IMR-90 (cell line): ENCODE data around the gene ABHD10. TPM values are rescaled to one million over a fixed set of nuclear protein-coding genes. Genes with fewer than 3 reads are reported as not detected.

Experiments
- ATAC-seq: fragments of 200-7000 bp; cut with Tn5 transposase; 2 replicates; pipeline ENCODE4 v1.9.1; 2020; ENCODE audit warnings: low read depth, mild to moderate bottlenecking, moderate library complexity
- BruUV-seq: library from RNA; stranded (reverse); fragments of 400-500 nt; replicated peaks from 2 replicates; lab custom pipeline; 2021; lab: Mats Ljungman, UMichigan
- CTCF ChIA-PET: fragments of 300-600 bp; formaldehyde crosslinking; extraction: SDS; loops from one replicate; lab custom pipeline; 2021; ENCODE audit warnings: antibody characterized with exemption; lab: Yijun Ruan, JAX
- POLR2A ChIA-PET: fragments of 300-600 bp; sonication (Branson Sonifier 250); formaldehyde crosslinking; loops from one replicate; lab custom pipeline; 2022; ENCODE audit warnings: antibody characterized with exemption; ENCODE audit not compliant: unreplicated experiment; lab: Charles Lee
- DNase-seq: peaks from one replicate; pipeline ENCODE4 v3.0.0; 2013
- H2AFZ ChIP-seq: replicated peaks from 2 replicates; pipeline ENCODE3; 2013; ENCODE audit warnings: low read length, mild to moderate bottlenecking; ENCODE audit not compliant: poor library complexity
- H2AK5ac ChIP-seq: 2 replicates; pipeline ENCODE4 v1.6.1; 2013; ENCODE audit warnings: low read depth, low read length, inconsistent platforms
- H2AK9ac ChIP-seq: replicated peaks from 2 replicates; pipeline ENCODE3; 2013; ENCODE audit warnings: mild to moderate bottlenecking, low read depth, low read length, moderate library complexity; ENCODE audit not compliant: poor library complexity
- H2BK120ac ChIP-seq: 2 replicates; pipeline ENCODE4 v1.6.1; 2013; ENCODE audit warnings: low read depth, low read length, inconsistent platforms
- H2BK15ac ChIP-seq: 3 replicates; pipeline ENCODE4 v1.6.1; 2013; ENCODE audit warnings: low read depth, low read length, inconsistent platforms
- H2BK20ac ChIP-seq: 2 replicates; pipeline ENCODE4 v1.6.1; 2013; ENCODE audit warnings: low read depth, mild to moderate bottlenecking, inconsistent platforms, low read length, moderate library complexity
- H2BK5ac ChIP-seq: 2 replicates; pipeline ENCODE4 v1.6.1; 2013; ENCODE audit warnings: mild to moderate bottlenecking, low read depth, low read length, inconsistent platforms; ENCODE audit not compliant: poor library complexity, severe bottlenecking
- H3K14ac ChIP-seq: replicated peaks from 2 replicates; pipeline ENCODE4 v1.6.1; 2013; ENCODE audit warnings: low read depth, low read length, inconsistent platforms
- H3K18ac ChIP-seq: 2 replicates; pipeline ENCODE4 v1.6.1; 2013; ENCODE audit warnings: low read depth, low read length, control low read depth
- H3K23ac ChIP-seq: 2 replicates; pipeline ENCODE4 v1.6.1; 2013; ENCODE audit warnings: low read depth, low read length, inconsistent platforms
- H3K27ac ChIP-seq: 2 replicates; pipeline ENCODE4 v1.5.1; 2013; ENCODE audit warnings: mild to moderate bottlenecking, control low read depth, low read length; ENCODE audit not compliant: insufficient read depth
- H3K27me3 ChIP-seq: 2 replicates; pipeline ENCODE4 v1.6.1; 2013; ENCODE audit warnings: low read length; ENCODE audit not compliant: control insufficient read depth, insufficient read depth
- H3K36me3 ChIP-seq: 2 replicates; pipeline ENCODE4 v1.6.1; 2013; ENCODE audit warnings: low read length, mixed read lengths; ENCODE audit not compliant: control insufficient read depth, insufficient read depth
- H3K4ac ChIP-seq: 2 replicates; pipeline ENCODE4 v1.6.1; 2013; ENCODE audit warnings: low read depth, low read length, inconsistent platforms
- H3K4me1 ChIP-seq: 2 replicates; pipeline ENCODE4 v1.6.1; 2013; ENCODE audit warnings: low read length, mixed read lengths; ENCODE audit not compliant: control insufficient read depth, insufficient read depth
- H3K4me2 ChIP-seq: 2 replicates; pipeline ENCODE4 v1.6.1; 2013; ENCODE audit warnings: low read depth, mild to moderate bottlenecking, control low read depth, low read length, moderate library complexity
- H3K4me3 ChIP-seq: 2 replicates; pipeline ENCODE4 v1.5.1; 2013; ENCODE audit warnings: low read depth, mild to moderate bottlenecking, control low read depth, low read length, moderate library complexity; ENCODE audit not compliant: insufficient read depth
- H3K56ac ChIP-seq: 2 replicates; pipeline ENCODE4 v1.6.1; 2013; ENCODE audit warnings: low read length, inconsistent platforms; ENCODE audit not compliant: insufficient read depth; ENCODE audit errors: extremely low read depth
- H3K79me1 ChIP-seq, 2 experiments: 2 replicates each; pipeline ENCODE4 v1.6.1; 2013; ENCODE audit warnings: low read length in 2 of 2, inconsistent platforms in 1 of 2, low read depth in 1 of 2
- H3K9ac ChIP-seq: 2 replicates; pipeline ENCODE4 v1.6.1; 2013; ENCODE audit warnings: low read depth, low read length, control low read depth
- H3K9me1 ChIP-seq: 2 replicates; pipeline ENCODE4 v1.6.1; 2013; ENCODE audit warnings: low read length, inconsistent platforms; ENCODE audit not compliant: insufficient read depth
- H3K9me3 ChIP-seq: 2 replicates; pipeline ENCODE4 v1.6.1; 2013; ENCODE audit warnings: low read length; ENCODE audit not compliant: control insufficient read depth, insufficient read depth
- H4K20me1 ChIP-seq: 2 replicates; pipeline ENCODE4 v1.6.1; 2013; ENCODE audit warnings: low read length, inconsistent platforms; ENCODE audit not compliant: insufficient read depth
- H4K5ac ChIP-seq: 2 replicates; pipeline ENCODE4 v1.6.1; 2013; ENCODE audit warnings: mild to moderate bottlenecking, low read depth, low read length, control low read depth
- H4K8ac ChIP-seq, 2 experiments: 2 replicates each; pipeline ENCODE4 v1.6.1; 2013; ENCODE audit warnings: low read depth in 2 of 2, low read length in 2 of 2, control low read depth in 1 of 2, inconsistent platforms in 1 of 2
- H4K91ac ChIP-seq: 2 replicates; pipeline ENCODE4 v1.6.1; 2013; ENCODE audit warnings: low read depth, low read length, inconsistent platforms; ENCODE audit not compliant: insufficient read depth
- CHD1 ChIP-seq: IDR thresholded peaks from 2 replicates; pipeline ENCODE4 v1.6.1; 2012; ENCODE audit warnings: low read depth, low read length, improper control_type of control experiment
- CTCF ChIP-seq: conservative IDR thresholded peaks from 2 replicates; pipeline ENCODE4 v1.5.1; 2012; ENCODE audit warnings: mild to moderate bottlenecking, low read depth, low read length, improper control_type of control experiment
- POLR2A ChIP-seq: IDR thresholded peaks from 2 replicates; pipeline ENCODE4 v1.6.1; 2012; ENCODE audit warnings: mild to moderate bottlenecking, low read depth, low read length
- WGBS, 2 experiments: methylation state at CpG; one replicate each; pipeline versions ENCODE4 v1.1.5 to v1.1.7; 2013; ENCODE audit warnings: missing lambda C conversion rate in 2 of 2; ENCODE audit not compliant: insufficient read length in 1 of 2; ENCODE audit errors: extremely low coverage in 2 of 2; 5-methylcytosine and 5-hydroxymethylcytosine counted together
- dilution Hi-C: fragments of 300-500 bp; cut with HindIII; formaldehyde crosslinking; loops from one replicate; pipeline ENCODE4 v1.14.3; 2018; ENCODE audit warnings: low sequenced_read_pairs; ENCODE audit not compliant: unreplicated experiment
- in situ Hi-C: fragments of 300-500 bp; cut with MboI; formaldehyde crosslinking; loops from 3 replicates; pipeline ENCODE4 v1.14.3; 2019; ENCODE audit warnings: low sequenced_read_pairs, inconsistent platforms, mixed read lengths
- intact Hi-C: fragments of 100-400 bp; cut with micrococcal nuclease; formaldehyde crosslinking; loops from 2 replicates; pipeline ENCODE4 v1.10.0; 2022
- polyA plus RNA-seq, 3 experiments: library from polyadenylated mRNA; depleted of rRNA; stranded (reverse); fragments of >200 nt; gene quantifications; 2 replicates each; pipeline ENCODE4 v1.2.3, GENCODE V29; 2012; ENCODE audit warnings: low replicate concordance in 1 of 3
- total RNA-seq: library from RNA; depleted of rRNA; stranded (reverse); fragments of >200 nt; gene quantifications from 2 replicates; pipeline ENCODE4 v1.2.3, GENCODE V29; 2012

ABHD10 gene
- total and polyA plus RNA-seq, 2 of the 4 experiments (the other 2 are of a cell fraction): 24.7 to 57.2 TPM

DNA sequence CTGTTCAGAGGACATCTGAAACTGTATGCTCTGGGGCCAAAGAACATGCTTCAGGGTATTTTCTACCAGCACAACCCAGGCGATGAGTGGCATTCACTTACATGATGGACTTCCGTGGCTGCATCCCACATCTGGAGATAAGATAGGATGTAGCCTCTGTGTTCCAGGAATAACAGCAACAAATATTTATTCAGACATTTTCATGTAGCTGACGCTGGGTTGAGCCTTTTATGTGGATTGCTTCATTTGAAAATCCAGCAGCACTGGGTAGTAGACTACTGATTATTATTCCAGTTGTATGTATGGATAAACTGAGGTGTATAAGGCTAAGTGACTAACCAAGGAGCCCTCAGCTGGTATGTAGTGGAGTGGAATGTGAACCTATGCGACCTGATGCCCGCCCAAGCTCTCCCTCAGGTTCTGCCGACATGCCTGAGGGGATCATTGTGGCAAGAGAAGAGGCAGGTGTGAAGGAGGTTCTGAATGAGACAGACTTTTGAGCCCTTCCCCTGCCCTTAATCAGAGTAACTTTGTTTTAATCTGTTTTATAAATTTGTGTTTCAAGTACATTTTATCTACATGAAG lies 25.9 kb upstream of the ABHD10 start:
- no TSS peak for BruUV-seq

More for the DNA sequence above, 25.9 kb upstream of the ABHD10 start:
- no peak overlapping the region for H2BK120ac ChIP-seq
- H3K4ac ChIP-seq: no peak overlapping the region
- H3K9me3 ChIP-seq: no peaks in the 10 kb centered on the region
- H3K56ac ChIP-seq: no peak overlapping the region
- H2BK15ac ChIP-seq: no peak overlapping the region
- H3K4me1 ChIP-seq: no peaks in the 10 kb centered on the region
- peaks cover 5% of the 10 kb centered on the region; the same call in 1 of the 2 replicates for H3K9me1 ChIP-seq
- in situ Hi-C loops: loop anchor here (25.0 kb wide), 1 partner anchor 366 kb away; the partner anchor contains the start of gene ZBED2
- ChIA-PET POLR2A (no interaction called here), CTCF (interaction anchor here (1.7 kb wide), 1 partner anchor 12 kb away, joined by 4 read pairs; no protein-coding TSS in a partner anchor)
- no peak overlapping the region for H4K91ac ChIP-seq
- no peak overlapping the region for H3K4me3 ChIP-seq
- no peak for DNase-seq
- intact Hi-C loops: no loop called here
- H3K79me1 ChIP-seq: no peaks in the 10 kb centered on the region
- no peak overlapping the region for H3K23ac ChIP-seq
- no peak overlapping the region for H4K8ac ChIP-seq
- H2AK5ac ChIP-seq: no peak overlapping the region
- no peak overlapping the region for H2BK20ac ChIP-seq
- peaks cover 14% of the 10 kb centered on the region for H3K36me3 ChIP-seq
- H3K9ac ChIP-seq: no peak overlapping the region
- no peaks in the 10 kb centered on the region for H3K27me3 ChIP-seq
- H3K27ac ChIP-seq: no peak overlapping the region
- no peak overlapping the region for H3K14ac ChIP-seq
- no peak overlapping the region for H2AFZ ChIP-seq
- H2AK9ac ChIP-seq: no peak overlapping the region
- WGBS, 2 experiments: no CpG with 5 or more reads among the region's 6 CpGs
- no peaks in the 10 kb centered on the region for H4K20me1 ChIP-seq
- TF ChIP-seq POLR2A (no peak), CTCF (no peak), CHD1 (no peak)
- ATAC-seq: no peak
- H3K4me2 ChIP-seq: no peak overlapping the region
- H3K18ac ChIP-seq: no peak overlapping the region
- H4K5ac ChIP-seq: no peak overlapping the region
- no peak overlapping the region for H2BK5ac ChIP-seq
- dilution Hi-C loops: loop anchor here (25.0 kb wide), 1 partner anchor 241 kb away; no protein-coding TSS in a partner anchor
